GF-D8 (cell line): Measurements from ENCODE around the gene TMEM106A.
"Not testable (repeated sequence)": the region's sequence is repeated elsewhere in the genome, so short reads cannot be mapped to it uniquely, and the experiment has no call there.

Source experiments
- DNase-seq: peaks from one replicate; lab custom pipeline; 2025; lab: John Stamatoyannopoulos, UW

TMEM106A gene, protein sequence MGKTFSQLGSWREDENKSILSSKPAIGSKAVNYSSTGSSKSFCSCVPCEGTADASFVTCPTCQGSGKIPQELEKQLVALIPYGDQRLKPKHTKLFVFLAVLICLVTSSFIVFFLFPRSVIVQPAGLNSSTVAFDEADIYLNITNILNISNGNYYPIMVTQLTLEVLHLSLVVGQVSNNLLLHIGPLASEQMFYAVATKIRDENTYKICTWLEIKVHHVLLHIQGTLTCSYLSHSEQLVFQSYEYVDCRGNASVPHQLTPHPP

DNA sequence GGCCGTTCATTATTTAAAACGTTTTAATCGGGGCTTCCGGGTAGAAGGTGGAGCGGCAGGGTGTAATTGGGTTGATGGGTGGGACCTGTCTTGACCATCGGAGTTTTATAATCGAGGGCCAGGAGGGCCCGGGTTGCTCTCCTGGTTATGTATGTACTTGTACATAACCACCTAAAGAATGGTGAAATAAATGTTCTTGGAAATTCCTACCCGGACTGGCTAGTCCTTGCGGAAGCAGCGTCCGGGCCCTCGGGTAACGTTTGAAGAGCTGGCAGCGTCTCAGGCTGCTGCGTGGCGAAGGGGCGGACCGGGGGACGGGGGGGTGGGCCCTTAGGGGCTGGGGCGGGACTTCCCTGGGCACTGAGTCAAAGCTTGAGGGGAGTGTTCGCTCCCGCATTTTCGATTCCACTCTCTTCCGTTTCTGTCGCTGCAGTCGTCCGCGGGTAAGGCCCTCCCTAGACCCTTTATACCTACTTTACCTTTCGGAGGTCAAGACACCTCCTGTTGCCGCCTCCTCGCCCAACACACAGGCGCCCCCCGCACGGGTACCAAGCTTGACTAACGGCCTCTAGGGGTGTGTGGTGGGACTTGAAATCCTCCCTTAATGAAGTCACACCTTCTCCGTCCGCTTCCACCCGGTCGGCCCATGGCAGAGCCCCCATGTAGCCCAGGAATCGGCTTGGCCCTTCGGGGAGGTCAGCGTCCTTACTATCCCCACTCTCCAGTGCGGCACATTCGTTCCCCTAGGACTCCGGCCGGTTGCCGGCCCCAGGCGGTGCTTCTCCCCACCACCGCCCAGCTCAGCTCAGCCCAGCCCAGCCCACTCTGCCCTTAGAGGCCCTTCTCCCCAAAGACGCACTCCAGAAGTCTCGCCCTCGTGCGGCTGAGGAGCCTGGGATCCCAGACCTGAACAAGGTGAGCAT is at the start of gene TMEM106A:
Gene TMEM106A (plus strand): TSS at position 396 of the 923 bp plus-strand sequence. CDS start 1,167 bp downstream, outside the sequence.
- peak; percentile 53 for DNase-seq

DNA sequence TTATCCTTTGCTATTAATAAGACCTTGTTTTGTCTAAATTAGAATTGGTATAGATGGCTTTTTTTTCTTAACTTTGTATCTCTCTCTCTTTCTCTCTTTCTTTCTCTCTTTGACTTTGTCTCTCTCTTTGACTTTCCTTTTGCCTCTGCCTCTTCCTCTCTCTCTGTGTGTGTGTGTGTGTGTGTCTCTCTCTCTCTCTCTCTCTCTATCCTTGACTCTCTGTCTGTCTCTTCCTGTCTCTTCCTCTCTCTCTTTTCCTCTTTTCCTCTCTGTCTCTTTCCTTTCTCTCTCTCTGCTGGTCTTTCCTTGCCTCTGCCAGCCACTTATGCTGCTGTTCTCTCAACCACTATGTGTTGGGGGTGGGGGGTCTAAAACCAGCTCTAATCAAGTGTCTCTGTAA is 45.7 kb upstream of the TMEM106A start:
- DNase-seq = not testable (repeated sequence)

DNA sequence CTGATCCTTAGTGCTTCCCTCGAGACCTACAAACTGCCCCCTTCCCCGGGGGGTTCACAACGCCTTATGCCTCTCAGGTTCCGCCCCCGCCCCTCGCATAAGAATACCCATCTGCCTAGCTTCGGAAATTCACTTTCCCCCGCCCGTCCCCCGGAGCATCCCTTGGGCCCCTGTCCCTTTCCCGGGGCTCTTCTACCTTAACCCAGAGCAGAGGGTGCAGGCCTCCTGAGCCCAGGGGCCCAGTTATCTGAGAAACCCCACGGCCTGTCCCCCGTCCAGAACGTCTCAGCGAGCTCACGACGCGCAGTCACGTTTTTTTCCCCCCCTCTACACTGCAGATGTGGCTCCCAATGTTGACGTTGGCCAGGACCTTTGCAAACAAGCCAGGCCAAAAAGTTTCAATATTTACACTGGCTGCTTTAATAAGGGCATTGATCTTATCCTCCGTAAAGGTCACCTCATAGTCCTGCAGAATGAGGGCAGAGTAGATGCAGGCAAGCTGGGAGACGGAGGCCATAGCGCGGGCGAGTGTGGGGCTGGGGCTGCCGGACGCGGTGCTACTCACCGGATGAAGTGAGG is 42.0 kb upstream of the TMEM106A start:
- no peak for DNase-seq

DNA sequence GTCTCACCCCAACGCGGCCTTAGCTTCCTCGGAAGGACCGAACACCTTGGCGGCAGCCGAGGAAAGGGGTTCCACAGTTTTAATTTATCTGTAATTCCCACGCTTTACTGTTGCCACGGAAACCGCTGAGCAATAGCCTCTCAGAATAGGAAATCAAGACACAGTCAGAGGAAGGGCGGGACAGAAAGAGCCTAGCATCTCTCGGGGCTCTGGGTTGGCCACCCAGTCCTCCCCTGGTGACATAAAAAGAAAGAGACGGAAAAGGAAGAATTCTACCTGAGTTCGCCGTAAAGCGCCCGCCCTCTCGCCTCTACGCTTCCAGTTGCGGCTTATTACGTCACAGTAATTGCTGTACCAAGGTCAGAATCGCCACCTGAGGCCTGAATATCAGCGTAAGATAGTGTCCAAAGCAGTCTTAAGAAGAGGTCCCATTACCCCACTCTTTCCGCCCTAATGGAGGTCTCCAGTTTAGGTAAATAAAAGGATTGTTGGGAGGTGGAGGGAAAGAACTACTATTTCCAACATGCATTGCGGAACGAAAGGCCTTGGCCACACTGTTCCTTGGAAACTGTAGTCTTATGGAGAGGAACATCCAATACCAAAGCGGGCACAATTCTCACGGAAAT is 41.4 kb upstream of the TMEM106A start:
- DNase-seq = peak; percentile 98

DNA sequence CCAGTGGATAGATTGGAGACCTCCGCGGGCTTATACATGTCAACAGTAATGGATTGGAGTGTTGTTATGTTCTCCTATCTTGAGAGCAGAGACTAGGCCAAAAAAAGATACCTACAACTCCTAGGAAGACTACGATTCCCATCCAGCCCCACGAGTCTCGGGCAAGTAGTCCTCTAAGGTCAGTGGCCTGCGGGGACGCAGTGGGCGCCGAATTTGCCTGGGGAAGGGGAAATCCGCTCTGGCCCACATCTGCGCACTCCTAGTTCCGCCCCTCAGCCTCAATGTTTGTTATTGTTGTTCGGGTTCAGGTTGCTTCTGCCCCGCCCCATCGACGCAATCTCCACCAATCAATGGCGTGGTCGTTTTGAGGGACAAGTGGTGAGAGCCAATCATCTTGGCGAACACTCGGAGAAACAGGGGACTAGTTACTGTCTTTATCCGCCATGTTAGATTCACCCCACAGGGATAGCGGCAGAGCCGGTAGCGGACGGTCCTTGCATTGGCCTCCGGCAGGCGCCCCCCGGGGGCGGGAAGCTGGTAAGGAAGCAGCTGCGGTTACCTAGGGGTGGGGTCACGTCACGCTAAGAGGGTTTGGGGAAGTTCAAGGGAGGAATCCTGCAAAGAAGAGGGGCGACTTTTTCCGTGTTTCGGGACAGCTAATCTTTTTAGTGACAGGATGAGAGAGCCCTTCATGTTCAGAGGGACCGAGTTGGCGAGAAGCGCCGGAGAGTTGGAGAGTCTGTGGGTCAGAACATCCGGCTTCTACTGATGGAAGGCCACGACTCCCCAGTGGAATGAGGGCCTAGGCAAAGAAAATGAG is 40.7 kb upstream of the TMEM106A start, which contains the start of gene NBR1:
Gene NBR1 (plus strand): TSS at position 449 of the 820 bp plus-strand sequence. CDS start 4,586 bp downstream, outside the sequence.
- DNase-seq = peak; percentile 99

DNA sequence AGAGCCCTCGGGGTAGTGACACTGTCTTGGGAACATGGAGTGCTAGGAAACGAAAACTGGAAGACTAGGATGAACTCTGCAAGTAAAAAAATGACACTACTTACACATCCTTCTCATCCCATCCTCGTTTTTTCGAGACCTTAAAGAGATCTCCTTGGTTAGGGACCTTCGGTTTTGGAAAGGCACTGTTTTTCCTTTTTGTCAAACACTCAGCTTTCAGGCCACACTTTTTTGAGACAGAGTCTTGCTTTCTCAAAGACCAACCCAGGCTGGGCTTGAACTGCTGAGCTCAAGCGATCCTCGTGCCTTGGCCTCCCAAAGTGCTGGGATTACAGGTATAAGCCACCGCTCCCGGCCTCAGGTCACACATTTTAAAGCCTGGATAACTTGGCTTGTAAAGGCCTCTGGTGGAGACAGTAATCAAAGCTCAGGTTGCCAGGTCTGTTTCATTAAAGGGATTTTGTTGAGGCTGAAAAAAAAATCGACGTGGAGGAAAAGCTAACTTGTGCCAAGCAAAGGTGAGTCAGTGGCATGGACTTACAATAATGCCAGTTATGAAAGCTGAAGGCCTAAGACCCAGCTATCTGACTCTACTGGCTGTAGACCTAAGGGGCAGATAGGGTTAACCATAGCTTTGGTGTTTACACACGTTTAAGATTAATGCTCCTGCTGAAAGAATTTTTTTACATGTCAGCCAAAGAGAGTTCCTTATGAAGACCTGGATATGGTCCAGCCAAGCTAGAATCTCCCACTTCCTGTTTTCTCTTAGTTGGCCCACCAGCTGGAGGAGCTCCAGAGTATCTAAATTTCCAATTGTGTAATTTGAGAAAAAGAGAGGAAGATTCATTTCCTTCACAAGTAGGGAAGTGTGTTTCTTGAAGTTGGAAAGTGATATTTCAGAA is 39.8 kb upstream of the TMEM106A start:
- DNase-seq = peak; percentile 86

DNA sequence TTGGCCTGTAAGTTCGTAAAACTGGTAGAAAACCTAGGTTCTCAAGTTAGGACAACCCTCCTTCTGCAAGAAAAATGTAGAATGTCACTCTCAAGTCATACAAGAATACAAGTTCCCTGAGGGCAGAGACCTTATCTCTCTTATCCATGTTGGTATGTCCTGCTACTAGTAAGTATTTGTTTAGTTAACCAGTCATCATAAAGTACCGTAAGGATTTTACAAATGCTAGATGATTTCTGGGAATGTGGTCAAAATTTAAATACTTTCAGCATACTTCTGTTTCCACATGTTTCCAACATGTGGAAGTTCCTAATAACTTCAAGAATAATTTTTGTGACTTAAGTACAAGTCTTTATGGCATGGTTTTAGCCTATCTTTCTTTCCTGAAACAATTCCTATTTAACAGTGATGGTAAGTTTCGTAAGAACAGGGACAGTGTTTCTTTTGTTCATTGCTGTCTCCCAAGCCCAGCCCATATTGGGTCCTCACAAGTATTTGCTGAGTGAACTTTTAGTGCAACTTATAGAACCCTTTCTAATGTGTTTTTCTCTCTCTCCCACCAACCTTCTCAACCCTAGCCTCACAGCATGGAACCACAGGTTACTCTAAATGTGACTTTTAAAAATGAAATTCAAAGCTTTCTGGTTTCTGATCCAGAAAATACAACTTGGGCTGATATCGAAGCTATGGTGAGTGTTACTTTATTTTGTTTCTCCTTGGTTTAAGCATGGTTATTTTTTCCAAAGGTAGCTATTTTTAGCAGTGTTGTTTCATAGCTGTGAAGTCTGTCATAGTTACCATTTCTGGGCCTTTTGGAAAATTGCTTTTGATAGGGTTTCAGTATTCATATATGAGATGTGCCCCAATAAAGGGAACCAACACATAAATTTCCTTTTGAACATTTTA is 36.2 kb upstream of the TMEM106A start:
- DNase-seq = no peak

DNA sequence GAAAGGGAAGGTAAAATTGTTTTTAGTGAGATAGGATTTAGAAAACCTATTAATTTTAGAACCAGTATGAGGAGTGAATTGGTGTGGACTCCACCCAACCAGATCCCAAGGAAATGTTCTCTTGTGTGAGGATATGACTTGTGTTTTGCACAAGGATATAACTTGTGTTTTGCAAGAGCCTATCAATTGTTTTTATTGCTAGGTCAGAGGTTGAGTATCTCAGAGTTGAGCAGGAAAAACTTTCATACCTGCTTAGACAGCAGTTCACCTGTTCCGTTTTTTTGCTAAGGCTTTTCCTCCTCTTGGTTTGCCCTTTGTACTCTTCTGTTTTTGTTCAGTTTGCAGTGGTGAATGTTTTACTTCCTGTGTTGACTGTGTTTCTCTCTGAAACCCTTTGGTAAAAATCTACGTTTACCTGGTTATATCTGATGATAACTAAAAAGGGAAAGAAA is 35.5 kb upstream of the TMEM106A start:
- DNase-seq = no peak

DNA sequence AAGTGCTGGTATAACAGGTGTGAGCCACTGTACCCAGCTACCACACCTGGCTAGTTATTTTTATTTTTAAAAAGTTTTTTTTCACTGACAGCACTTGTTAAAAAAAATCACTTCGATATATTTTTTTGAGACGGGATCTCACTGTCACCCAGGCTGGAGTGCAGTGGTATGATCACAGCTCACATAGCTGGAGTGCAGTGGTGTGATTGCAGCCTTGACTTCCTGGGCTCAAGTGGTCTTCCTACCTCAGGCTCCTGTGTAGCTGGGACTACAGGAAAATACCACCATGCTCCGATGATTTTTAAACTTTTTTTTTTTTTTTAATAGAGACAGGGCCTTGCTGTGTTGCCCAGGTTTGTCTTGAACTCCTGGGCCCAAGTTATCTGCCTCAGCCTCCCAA is 27.8 kb upstream of the TMEM106A start:
- no peak for DNase-seq

DNA sequence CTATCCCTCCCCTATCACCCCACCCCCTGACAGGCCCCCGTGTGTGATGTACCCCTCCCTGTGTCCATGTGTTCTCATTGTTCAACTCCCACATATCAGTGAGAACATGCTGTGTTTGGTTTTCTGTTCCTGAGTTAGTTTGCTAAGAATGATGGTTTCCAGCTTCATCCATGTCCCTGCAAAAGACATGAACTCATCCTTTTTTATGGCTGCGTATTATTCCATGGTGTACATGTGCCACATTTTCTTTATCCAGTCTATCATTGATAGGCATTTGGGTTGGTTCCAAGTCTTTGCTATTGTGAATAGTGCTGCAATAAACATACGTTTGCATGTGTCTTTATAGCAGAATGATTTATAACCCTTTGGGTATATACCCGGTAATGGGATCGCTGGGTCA is 25.0 kb upstream of the TMEM106A start:
- not testable (repeated sequence) for DNase-seq

DNA sequence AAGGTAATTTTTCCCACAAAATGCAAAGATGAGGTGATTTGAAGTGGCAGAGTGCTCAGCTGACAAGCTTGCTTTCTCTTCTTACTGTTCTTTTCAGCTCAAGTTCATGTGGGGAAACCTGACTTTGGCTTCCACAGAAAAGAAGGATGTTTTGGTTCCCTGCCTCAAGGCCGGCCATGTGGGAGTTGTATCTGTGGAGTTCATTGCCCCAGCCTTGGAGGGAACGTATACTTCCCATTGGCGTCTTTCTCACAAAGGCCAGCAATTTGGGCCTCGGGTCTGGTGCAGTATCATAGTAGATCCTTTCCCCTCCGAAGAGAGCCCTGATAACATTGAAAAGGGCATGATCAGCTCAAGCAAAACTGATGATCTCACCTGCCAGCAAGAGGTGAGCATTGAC is 18.4 kb upstream of the TMEM106A start:
- DNase-seq = no peak

DNA sequence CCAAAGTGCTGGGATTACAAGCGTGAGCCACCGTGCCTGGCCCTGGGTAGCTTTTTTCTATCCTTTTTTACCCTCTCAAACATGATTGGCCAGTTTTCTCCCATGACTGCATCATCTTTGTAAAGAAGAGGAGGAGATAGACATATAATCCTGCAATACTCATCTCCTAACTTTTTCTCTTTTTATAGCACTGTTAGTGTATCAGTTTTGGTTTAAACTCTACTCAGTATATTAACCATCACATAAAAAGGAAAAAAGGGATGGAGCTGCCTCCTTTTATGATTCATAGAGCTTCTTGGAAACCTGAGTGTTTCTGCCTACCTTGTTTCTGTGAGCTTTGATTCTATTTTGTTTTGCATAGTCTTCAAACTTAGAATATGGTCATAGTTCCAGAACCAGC is 12.0 kb upstream of the TMEM106A start:
- DNase-seq = no peak

DNA sequence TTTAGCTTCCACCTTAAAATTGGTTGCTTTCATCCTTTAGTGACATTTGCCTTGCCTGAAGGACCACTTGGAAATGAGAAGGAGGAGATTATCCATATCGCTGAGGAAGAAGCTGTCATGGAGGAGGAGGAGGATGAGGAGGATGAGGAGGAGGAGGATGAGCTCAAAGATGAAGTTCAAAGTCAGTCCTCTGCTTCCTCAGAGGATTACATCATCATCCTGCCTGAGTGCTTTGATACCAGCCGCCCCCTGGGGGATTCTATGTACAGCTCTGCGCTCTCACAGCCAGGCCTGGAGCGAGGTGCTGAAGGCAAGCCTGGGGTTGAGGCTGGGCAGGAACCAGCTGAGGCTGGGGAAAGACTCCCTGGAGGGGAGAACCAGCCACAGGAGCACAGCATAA is 11.5 kb upstream of the TMEM106A start:
- DNase-seq = peak; percentile 14

DNA sequence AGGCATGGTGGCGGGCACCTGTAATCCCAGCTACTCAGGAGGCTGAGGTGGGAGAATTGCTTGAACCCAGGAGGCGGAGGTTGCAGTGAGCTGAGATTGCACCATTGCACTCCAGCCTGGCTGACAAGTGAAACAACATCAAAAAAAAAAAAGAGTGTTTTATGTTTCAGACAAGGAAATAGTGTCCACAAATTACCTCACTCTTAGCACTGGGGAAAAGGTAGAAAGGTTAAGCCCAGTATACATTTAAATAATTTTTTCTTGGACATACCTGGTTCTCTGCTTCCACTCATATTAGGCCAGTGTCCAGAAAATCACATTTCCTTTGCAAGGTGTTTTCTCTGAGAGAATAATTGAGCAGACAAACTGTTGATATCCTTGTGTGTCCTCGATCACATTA is 8.7 kb upstream of the TMEM106A start:
- not testable (repeated sequence) for DNase-seq

DNA sequence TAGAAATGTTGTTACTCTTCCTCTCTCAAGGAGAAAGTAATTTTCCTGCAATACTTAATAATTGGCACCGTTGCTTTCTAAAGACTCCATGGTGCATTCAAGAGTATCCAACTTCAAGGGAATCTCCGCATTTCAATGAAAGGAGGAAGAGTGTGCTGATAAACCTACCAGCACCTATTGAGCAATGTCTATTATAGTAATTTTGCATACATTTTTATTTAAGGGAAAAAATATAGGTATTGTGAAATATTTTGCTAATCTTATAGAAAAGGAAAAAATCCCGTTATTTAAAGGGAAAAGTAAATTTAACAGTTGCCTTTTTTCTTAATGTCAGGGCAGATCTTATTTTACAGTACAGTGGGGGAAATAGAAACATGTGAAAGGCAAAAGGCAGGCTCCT is 1.1 kb upstream of the TMEM106A start:
- no peak for DNase-seq

DNA sequence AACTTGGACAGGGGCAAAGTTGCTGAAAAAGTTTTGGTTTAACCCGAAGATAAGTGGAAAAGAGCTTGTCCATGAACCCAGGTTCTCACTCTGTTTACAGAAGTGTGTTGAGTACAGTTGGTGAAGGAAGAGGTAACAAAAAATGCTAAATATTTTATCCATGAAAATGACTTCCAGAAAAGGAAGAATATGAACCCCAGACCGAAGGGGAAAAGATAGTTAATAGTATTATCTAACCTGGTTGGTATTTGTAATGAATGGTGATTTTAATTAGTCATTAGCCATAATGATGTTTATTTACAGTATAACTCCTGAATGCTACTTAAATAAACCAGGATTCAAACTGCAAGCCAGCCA is 574 bp upstream of the TMEM106A start:
- DNase-seq = no peak

DNA sequence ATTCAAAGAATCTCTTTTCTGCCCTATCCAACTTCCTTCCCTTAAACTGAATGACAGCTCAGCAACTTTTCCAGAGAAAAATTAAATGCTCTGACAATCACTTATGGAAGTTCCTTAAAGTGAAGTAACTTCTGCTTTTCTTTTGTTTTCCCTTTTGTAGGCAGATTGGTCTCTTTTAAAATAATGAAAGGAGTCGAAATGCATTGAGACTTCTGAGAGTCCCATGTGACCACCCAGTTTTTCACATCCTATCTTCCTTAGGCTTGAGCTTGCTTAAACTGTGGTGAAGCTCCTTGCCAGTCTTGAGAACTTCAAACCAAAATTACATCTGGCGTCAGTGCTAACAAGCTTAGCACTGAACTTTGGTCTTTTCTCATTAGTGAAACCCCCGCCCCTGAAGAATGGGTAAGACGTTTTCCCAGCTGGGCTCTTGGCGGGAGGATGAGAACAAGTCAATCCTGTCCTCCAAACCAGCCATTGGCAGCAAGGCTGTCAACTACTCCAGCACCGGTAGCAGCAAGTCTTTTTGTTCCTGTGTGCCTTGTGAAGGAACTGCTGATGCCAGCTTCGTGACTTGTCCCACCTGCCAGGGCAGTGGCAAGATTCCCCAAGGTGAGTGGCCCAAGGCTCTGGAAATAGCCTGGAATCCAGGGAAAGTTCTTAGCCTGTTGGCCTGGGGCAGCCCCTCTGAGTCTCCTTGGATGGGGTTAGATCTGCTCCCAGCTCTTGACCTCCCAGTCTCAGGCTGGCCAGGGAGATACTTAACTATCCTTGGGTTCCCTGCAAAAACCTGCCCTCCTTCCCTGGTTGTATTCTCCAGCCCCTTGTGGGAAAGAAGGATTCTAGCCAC is 1.2 kb downstream of the TMEM106A start:
- peak; percentile 23 for DNase-seq

DNA sequence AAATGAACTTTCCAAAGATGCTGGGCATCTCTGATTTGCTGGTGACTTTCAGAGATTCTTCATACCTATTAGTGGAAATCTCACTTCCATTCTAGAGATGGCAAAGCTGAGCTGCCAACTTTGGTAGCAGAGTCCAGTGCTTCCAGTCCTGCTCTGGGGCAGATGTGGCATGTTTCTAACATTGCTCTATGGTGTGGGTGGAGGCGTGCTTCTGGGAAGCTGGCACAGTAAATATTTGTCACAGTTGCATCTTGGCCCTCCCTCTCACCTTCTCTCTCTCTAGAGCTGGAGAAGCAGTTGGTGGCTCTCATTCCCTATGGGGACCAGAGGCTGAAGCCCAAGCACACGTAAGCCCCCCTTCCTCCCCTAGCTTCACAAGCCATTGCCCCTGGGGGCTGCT is 1.9 kb downstream of the TMEM106A start:
- DNase-seq = no peak
